Heart left ventricle (tissue), 16 donors: Measurements from ENCODE around the gene RND2. TPM values are rescaled to one million over a fixed set of nuclear protein-coding genes. Genes with fewer than 3 reads are reported as not detected.
"Not testable (repeated sequence)": the region's sequence is repeated elsewhere in the genome, so short reads cannot be mapped to it uniquely, and the experiment has no call there.

ENCODE experiments used
- ATAC-seq, 4 donors: fragments of 200-7000 bp; cut with Tn5 transposase; one replicate each; pipeline ENCODE4 v1.9.1; 2020 to 2022; ENCODE audit warnings: moderate library complexity in 4 of 4, mild to moderate bottlenecking in 3 of 4, moderate number of reproducible peaks in 1 of 4
- DNase-seq, 5 donors: peaks; one replicate each; pipeline ENCODE4 v3.0.0-alpha.2; 2020
- H3K27ac ChIP-seq, 12 donors: fragments of 200-600 bp; sonication (generic) in 4 of 12; one replicate each; pipeline versions ENCODE4 v1.5.0 to v1.8.0; 2016 to 2022; ENCODE audit warnings: mild to moderate bottlenecking in 2 of 12
- H3K27me3 ChIP-seq, 9 donors: fragments of 200-600 bp; sonication (generic) in 2 of 9; one replicate each; pipeline versions ENCODE4 v1.5.1 to v1.8.0; 2016 to 2022; ENCODE audit warnings: mild to moderate bottlenecking in 3 of 9
- H3K36me3 ChIP-seq, 9 donors: fragments of 200-600 bp; sonication (generic) in 2 of 9; one replicate each; pipeline versions ENCODE4 v1.5.0 to v1.8.0; 2018 to 2022; ENCODE audit warnings: mild to moderate bottlenecking in 2 of 9
- H3K4me1 ChIP-seq, 12 donors: fragments of 200-600 bp; sonication (generic) in 4 of 12; one replicate each; pipeline versions ENCODE4 v1.5.0 to v1.8.0; 2016 to 2022; ENCODE audit warnings: mild to moderate bottlenecking in 3 of 12
- H3K4me3 ChIP-seq, 12 donors: fragments of 200-600 bp; sonication (generic) in 4 of 12; one replicate each; pipeline versions ENCODE4 v1.5.0 to v1.8.0; 2017 to 2022; ENCODE audit warnings: mild to moderate bottlenecking in 9 of 12, moderate library complexity in 4 of 12
- H3K9me3 ChIP-seq, 12 donors: fragments of 200-600 bp; sonication (generic) in 4 of 12; one replicate each; pipeline versions ENCODE4 v1.5.0 to v1.8.0; 2016 to 2022; ENCODE audit warnings: mild to moderate bottlenecking in 1 of 12
- CTCF ChIP-seq, 12 donors: fragments of 200-600 bp; sonication (generic) in 4 of 12; IDR thresholded peaks; one replicate each; pipeline versions ENCODE4 v1.5.0 to v1.8.0; 2018 to 2022; ENCODE audit warnings: antibody characterized with exemption in 12 of 12, mild to moderate bottlenecking in 5 of 12
- POLR2A ChIP-seq, 2 donors: fragments of 450-650 bp; IDR thresholded peaks; one replicate each; pipeline ENCODE4 v1.6.1; 2017; ENCODE audit warnings: antibody characterized with exemption in 2 of 2, mild to moderate bottlenecking in 2 of 2, moderate library complexity in 2 of 2
- WGBS, 4 donors: extraction: QIAGEN DNeasy Blood & Tissue Kit in 2 of 4; methylation state at CpG; one replicate each; pipeline versions ENCODE4 v1.1.5 to v1.1.7; 2013 to 2018; 5-methylcytosine and 5-hydroxymethylcytosine counted together
- intact Hi-C, 10 donors: fragments of 100-400 bp; cut with DNase I; formaldehyde crosslinking; loops; one replicate each; pipeline versions ENCODE4 v1.11.1 to v1.14.2; 2022
- long read RNA-seq, 3 donors: library from polyadenylated mRNA; unstranded; transcript quantifications; one replicate each; pipeline ENCODE4 v2.0.0, GENCODE V29; 2020 to 2021
- polyA plus RNA-seq, 2 donors: library from polyadenylated mRNA; stranded (reverse); fragments of 200-250 nt; gene quantifications; one replicate each; pipeline ENCODE4 v1.2.3, GENCODE V29; 2013
- total RNA-seq, 9 donors: library from RNA; depleted of rRNA in 2 of 9; stranded (reverse); fragments of >200 nt in 2 of 9; fragmentation: NEBNext Ultra II Directional in 3 of 9; extraction: Animal tissue kit (Norgen Biotek cat#: 25700) in 3 of 9; gene quantifications; one replicate each; pipeline versions ENCODE4 v1.1.0 to v1.2.4, GENCODE V29; 2016 to 2023
- donor health status: ischemic (EF 13 %, LVEDD 7.1; RV severe dilation, severe dysfunction).
- donor health status: healthy with polysubstance abuse.
- donor health status: DM: no; HTN: yes; CAD: no.
- donor health status: DM: no; HTN: no; CAD: no.
- donor health status: ischemic (EF 25% LVEDD 6.9; RV normal size, moderate dysfunction).
- donor health status: ischemic (EF 25% LVEDD 5.7; RV mildly dilated, moderate dysfunction).
- donor health status: healthy.
- donor health status: DM: yes; HTN: yes; CAD: no.
- donor health status: ischemic (EF 35%, LVEDD 5.7; RV mildly dilated, moderate dysfunction).
- donor health status: nonischemic (EF 11% LVEDD 7.7; RV severe dilation, severe dysfunction).
- donor health status: DM: yes; HTN: yes; CAD: no.
- donor health status: PGD.
- donor health status: ischemic (EF 29% LVEDD 5.4; RV normal size, mild dysfunction).
- donor health status: nonischemic (EF 23%, LVEDD 6.1; RV moderate dilation, normal function).

Gene RND2
- 1 to 10 TPM in 2 of 9 donors, under 1 TPM in 7; 0.29 to 1.6 (median 0.56) TPM for total RNA-seq
- polyA plus RNA-seq = under 1 TPM; 0.10 to 0.95 TPM
- long read RNA-seq, donor 1, full-length matches to known transcripts = 2 of 4 reads
- long read RNA-seq, donor 1, partial matches to known transcripts = 0 of 4 reads
- long read RNA-seq, donor 1, other reads (novel, unspliced or antisense) = 2 of 4 reads
- long read RNA-seq, donor 2, partial matches to known transcripts = 1 of 1 reads
- long read RNA-seq, donor 2, other reads (novel, unspliced or antisense) = 0 of 1 reads
- long read RNA-seq, donor 3 = 0 reads

- H3K36me3 ChIP-seq = no peaks in the 10 kb centered on the region
- peak; percentile 86 to 90 (median 88) for DNase-seq
- no peaks in the 10 kb centered on the region for H3K9me3 ChIP-seq
- peak within 1 kb of the TSS in 10 of 12 donors; percentile 13 to 83 (median 60) for H3K27ac ChIP-seq
- peak within 1 kb of the TSS in 11 of 12 donors; percentile 36 to 80 (median 62) for H3K4me3 ChIP-seq
- H3K27me3 ChIP-seq = no peaks in the 10 kb centered on the region
- intact Hi-C loops = loop anchor here in 9 of 10 donors (2.0 to 10.0 kb wide), 13 partner anchors 53 to 313 kb away; partner anchors contain the start of genes BRCA1 (in 5 of the 9), NBR1 (in 5 of the 9) and TMEM106A (in 2 of the 9)
- TF ChIP-seq CTCF (IDR thresholded peaks at IDR 0.05) (peak; percentile 44 to 85 (median 70)), POLR2A (IDR thresholded peaks at IDR 0.05) (peak in 1 of 2 donors; percentile 36)
- WGBS, 4 donors = 1% methylated on average over 29 to 61 of the region's 61 CpGs
- ATAC-seq = peak; percentile 63 to 79 (median 72)
- H3K4me1 ChIP-seq = peaks cover 0 to 36% (median 22%) of the 10 kb centered on the region in 12 donors
Observed at GRCh38 chr17:43024407-43025289, at the start of gene RND2. TSS of gene RND2 (plus strand) at chr17:43025231. CDS start at chr17:43025348, 117 bp downstream.

- Histone ChIP-seq H3K4me3 (no peak overlapping the region), H3K9me3 (no peaks in the 10 kb centered on the region), H3K27ac (no peak overlapping the region), H3K27me3 (no peaks in the 10 kb centered on the region), H3K36me3 (no peaks in the 10 kb centered on the region), H3K4me1 (peaks cover 0 to 13% (median 10%) of the 10 kb centered on the region in 12 donors)
- 30 to 49% (median 43%) methylated on average over 2 of the region's 2 CpGs for WGBS, 4 donors
- ATAC-seq = no peak
- no peak for TF ChIP-seq POLR2A (IDR thresholded peaks at IDR 0.05)
- no peak for TF ChIP-seq CTCF (IDR thresholded peaks at IDR 0.05)
- intact Hi-C loops = no loop called here
- DNase-seq = no peak
Observed at GRCh38 chr17:42975265-42975664, 49.8 kb upstream of the RND2 start.

GRCh38 chr17:42975701-42976100 is 49.3 kb upstream of the RND2 start:
- WGBS, 4 donors = 86 to 91% (median 90%) methylated on average over 16 of the region's 16 CpGs
- ATAC-seq = not testable (repeated sequence)

GRCh38 chr17:42979511-42980273 is 45.3 kb upstream of the RND2 start, which contains the start of gene PTGES3L:
TSS of gene PTGES3L (minus strand) at chr17:42980080. CDS start at chr17:42980053, 27 bp downstream.
- H3K27ac ChIP-seq = peak within 1 kb of the TSS; percentile 11 to 93 (median 89)
- intact Hi-C loops = loop anchor here in 2 of 10 donors (1.0 kb wide), 2 partner anchors 15 to 19 kb away; partner anchors contain the start of genes RPL27 (in 2 of the 2) and AARSD1 (in 1 of the 2)

More at GRCh38 chr17:42975701-42976100, 49.3 kb upstream of the RND2 start:
- H3K27ac ChIP-seq, DNase-seq, H3K4me3 ChIP-seq, H3K27me3 ChIP-seq, H3K36me3 ChIP-seq, H3K9me3 ChIP-seq: not testable (repeated sequence)
- intact Hi-C loops = loop anchor here in 1 of 10 donors (2.0 kb wide), 1 partner anchor 19 kb away; no protein-coding TSS in a partner anchor
- peaks cover 0 to 16% (median 10%) of the 10 kb centered on the region in 12 donors for H3K4me1 ChIP-seq

More at GRCh38 chr17:42979511-42980273, 45.3 kb upstream of the RND2 start, which contains the start of gene PTGES3L:
- Histone ChIP-seq H3K4me3 (peak within 1 kb of the TSS; percentile 63 to 100 (median 92)), H3K27me3 (no peaks in the 10 kb centered on the region), H3K4me1 (peaks cover 0 to 36% (median 25%) of the 10 kb centered on the region in 12 donors), H3K9me3 (no peaks in the 10 kb centered on the region), H3K36me3 (peaks cover 0 to 11% (median 3%) of the 10 kb centered on the region in 9 donors)
- ATAC-seq (peak; percentile 83 to 90 (median 86)), DNase-seq (peak; percentile 69 to 88 (median 73))
- TF ChIP-seq POLR2A (IDR thresholded peaks at IDR 0.05) (no peak), CTCF (IDR thresholded peaks at IDR 0.05) (no peak)
- WGBS, 4 donors = 24 to 29% (median 28%) methylated on average over 18 to 21 of the region's 21 CpGs
